Stomach (tissue), 4 donors: ENCODE results near the gene ALX1.

Source experiments
- CTCF ChIP-seq, 7 experiments: fragments of 450-650 bp in 4 of 7; fragments of 200-600 bp in 3 of 7; sonication (generic) in 3 of 7; IDR thresholded peaks; one replicate each; pipeline ENCODE4 v1.5.1; 2016 to 2019; ENCODE audit warnings: antibody characterized with exemption in 7 of 7, control low read depth in 2 of 7, mild to moderate bottlenecking in 1 of 7
- EP300 ChIP-seq: sonication (generic); formaldehyde crosslinking; IDR thresholded peaks from one replicate; pipeline ENCODE4 v1.6.1; 2017; ENCODE audit warnings: antibody characterized with exemption
- POLR2A ChIP-seq, 4 donors: fragments of 450-650 bp; IDR thresholded peaks; one replicate each; pipeline ENCODE4 v1.6.1; 2016; ENCODE audit warnings: antibody characterized with exemption in 4 of 4, control low read depth in 2 of 4, mild to moderate bottlenecking in 1 of 4, moderate library complexity in 1 of 4

- TF ChIP-seq CTCF (IDR thresholded peaks at IDR 0.05) (no peak), EP300 (no peak), POLR2A (IDR thresholded peaks at IDR 0.05) (no peak)
These were observed 26.2 kb upstream of the ALX1 start for GRCh38 chr12:85253853-85254252.
